Right lung (tissue), 10 donors: ENCODE measurements around the gene AVPR1A. TPM values are rescaled to one million over a fixed set of nuclear protein-coding genes. Genes with fewer than 3 reads are reported as not detected.
"Not testable (repeated sequence)": the region's sequence is repeated elsewhere in the genome, so short reads cannot be mapped to it uniquely, and the experiment has no call there.

Source experiments
- DNase-seq, 2 donors: peaks; one replicate each; pipeline ENCODE4 v3.0.0-alpha.2; 2013
- long read RNA-seq, 8 donors: transcript quantifications; one replicate each; lab custom pipeline, GENCODE V29; 2026
- polyA plus RNA-seq, 5 donors: library from polyadenylated mRNA; unstranded; fragments of 120-200 nt; gene quantifications; one replicate each; pipeline versions ENCODE4 v1.2.1 to v1.2.3, GENCODE V29; 2013; ENCODE audit warnings: inconsistent platforms in 1 of 5, low replicate concordance in 1 of 5; ENCODE audit not compliant: insufficient read length in 5 of 5, insufficient read depth in 1 of 5

The AVPR1A gene
- under 1 TPM; 0.54 to 0.99 (median 0.64) TPM for polyA plus RNA-seq
- long read RNA-seq, donor 1, result 0 reads
- long read RNA-seq, donor 2, full-length matches to known transcripts, result 1 of 1 reads
- long read RNA-seq, donor 2, partial matches to known transcripts, result 0 of 1 reads
- long read RNA-seq, donor 2, other reads (novel, unspliced or antisense), result 0 of 1 reads
- long read RNA-seq, donor 3, result 0 reads
- long read RNA-seq, donor 4, result 0 reads
- long read RNA-seq, donor 5, full-length matches to known transcripts, result 1 of 1 reads
- long read RNA-seq, donor 5, partial matches to known transcripts, result 0 of 1 reads
- long read RNA-seq, donor 5, other reads (novel, unspliced or antisense), result 0 of 1 reads
- long read RNA-seq, donor 6, result 0 reads
- long read RNA-seq, donor 7, result 0 reads
- long read RNA-seq, donor 8, result 0 reads

- peak in 1 of 2 donors; percentile 19 for DNase-seq
Observed at GRCh38 chr12:63150713-63151622, at the start of gene AVPR1A. Gene AVPR1A (minus strand): TSS chr12:63151201. CDS start chr12:63150836, 365 bp downstream.

GRCh38 chr12:63196168-63196567 is 45.2 kb upstream of the AVPR1A start:
- DNase-seq, result no peak

- no peak for DNase-seq
Observed at GRCh38 chr12:63179224-63179623, 28.2 kb upstream of the AVPR1A start.

GRCh38 chr12:63170321-63170720 is 19.3 kb upstream of the AVPR1A start:
- DNase-seq, result no peak

- not testable (repeated sequence) for DNase-seq
Observed at GRCh38 chr12:63167741-63168140, 16.7 kb upstream of the AVPR1A start.

- DNase-seq, result no peak
Observed at GRCh38 chr12:63164911-63165310, 13.9 kb upstream of the AVPR1A start.

GRCh38 chr12:63163541-63163940 is 12.5 kb upstream of the AVPR1A start:
- DNase-seq, result no peak

- DNase-seq, result no peak
Observed at GRCh38 chr12:63155375-63155774, 4.4 kb upstream of the AVPR1A start.

- no peak for DNase-seq
Observed at GRCh38 chr12:63154560-63154959, 3.6 kb upstream of the AVPR1A start.

- no peak for DNase-seq
Observed at GRCh38 chr12:63152321-63152700, 1.3 kb upstream of the AVPR1A start.

GRCh38 chr12:63151623-63152320 is 771 bp upstream of the AVPR1A start:
- peak in 1 of 2 donors; percentile 40 for DNase-seq

- DNase-seq, result peak in 1 of 2 donors; percentile 16
Observed at GRCh38 chr12:63149909-63150712, 890 bp downstream of the AVPR1A start.

GRCh38 chr12:63144556-63144955 is 6.4 kb downstream of the AVPR1A start:
- no peak for DNase-seq

GRCh38 chr12:63138488-63138887 is 12.5 kb downstream of the AVPR1A start:
- no peak for DNase-seq

- no peak for DNase-seq
Observed at GRCh38 chr12:63133981-63134380, 17.0 kb downstream of the AVPR1A start.

GRCh38 chr12:63132201-63132600 is 18.8 kb downstream of the AVPR1A start:
- DNase-seq, result no peak

- no peak for DNase-seq
Observed at GRCh38 chr12:63129927-63130326, 21.1 kb downstream of the AVPR1A start.

GRCh38 chr12:63124778-63125177 is 26.2 kb downstream of the AVPR1A start:
- DNase-seq, result no peak

- no peak for DNase-seq
Observed at GRCh38 chr12:63103494-63104131, 47.4 kb downstream of the AVPR1A start.

- no peak for DNase-seq
Observed at GRCh38 chr12:63101920-63102319, 49.1 kb downstream of the AVPR1A start.

GRCh38 chr12:63098851-63099250 is 52.1 kb downstream of the AVPR1A start:
- no peak for DNase-seq
